Vagina (tissue), 2 donors: Measurements from ENCODE around the gene GPR31.

Source experiments
- POLR2A ChIP-seq, 2 donors: fragments of 450-650 bp; IDR thresholded peaks; one replicate each; pipeline ENCODE4 v1.6.1; 2017; ENCODE audit warnings: antibody characterized with exemption in 2 of 2, mild to moderate bottlenecking in 2 of 2, moderate library complexity in 2 of 2
- POLR2AphosphoS5 ChIP-seq, 2 donors: sonication (generic); formaldehyde crosslinking; IDR thresholded peaks; one replicate each; pipeline ENCODE4 v1.9.0; 2017; ENCODE audit warnings: antibody characterized with exemption in 2 of 2, mild to moderate bottlenecking in 2 of 2, low read depth in 1 of 2; ENCODE audit not compliant: insufficient read depth in 1 of 2

DNA sequence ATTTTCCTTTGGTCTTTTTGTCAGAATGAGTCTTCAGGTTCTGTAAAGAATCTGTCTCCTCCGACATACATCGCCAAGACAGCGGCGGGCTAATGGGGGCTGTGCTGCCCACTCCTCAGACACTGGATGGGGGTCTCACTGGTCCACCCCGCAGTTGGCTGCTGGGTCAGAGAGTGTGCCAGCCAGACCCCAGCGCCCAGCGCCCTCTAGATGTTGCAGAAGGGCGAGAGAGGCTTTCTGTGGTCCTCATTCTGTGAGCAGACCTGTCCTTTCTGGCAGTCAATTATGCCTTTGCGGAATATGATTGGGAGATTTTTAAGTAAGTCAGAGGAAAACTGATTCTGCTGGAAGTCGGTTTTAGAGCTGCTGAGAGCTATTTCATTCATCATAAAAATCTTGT lies 42.7 kb downstream of the GPR31 start:
- no peak for TF ChIP-seq POLR2A (IDR thresholded peaks at IDR 0.05)
- TF ChIP-seq POLR2AphosphoS5 (IDR thresholded peaks at IDR 0.05; ENCODE audit: insufficient read depth in 1 of 2, low read depth in 1 of 2), result no peak
